Osteoblast (primary cell): Measurements from ENCODE around the gene RSRC1. TPM values are rescaled to one million over a fixed set of nuclear protein-coding genes. Genes with fewer than 3 reads are reported as not detected.

Experiments used
- DNase-seq: peaks from one replicate; pipeline ENCODE4 v3.0.0; 2011; ENCODE audit warnings: low spot score, mixed read lengths; ENCODE audit not compliant: insufficient read length; ENCODE audit errors: missing footprints
- H2AFZ ChIP-seq: 2 replicates; pipeline ENCODE4 v1.6.0; 2011; ENCODE audit warnings: mild to moderate bottlenecking, low read length
- H3K27ac ChIP-seq: 2 replicates; pipeline ENCODE4 v1.5.1; 2011; ENCODE audit warnings: mild to moderate bottlenecking, low read depth, low read length, moderate library complexity
- H3K27me3 ChIP-seq: 2 replicates; pipeline ENCODE4 v1.6.0; 2012; ENCODE audit warnings: mild to moderate bottlenecking, control low read depth, inconsistent platforms, low read length, moderate library complexity; ENCODE audit not compliant: insufficient read depth
- H3K36me3 ChIP-seq: 2 replicates; pipeline ENCODE4 v1.5.1; 2011; ENCODE audit warnings: mild to moderate bottlenecking, low read length, control low read depth, moderate library complexity; ENCODE audit not compliant: insufficient read depth
- H3K4me1 ChIP-seq: 2 replicates; pipeline ENCODE4 v1.5.1; 2011; ENCODE audit warnings: mild to moderate bottlenecking, low read length, control low read depth, moderate library complexity; ENCODE audit not compliant: insufficient read depth
- H3K4me2 ChIP-seq: 2 replicates; pipeline ENCODE4 v1.6.0; 2011; ENCODE audit warnings: mild to moderate bottlenecking, low read length; ENCODE audit not compliant: insufficient read depth
- H3K4me3 ChIP-seq: fragments of 200-600 bp; sonication (generic); 3 replicates; pipeline ENCODE4 v1.5.1; 2012; ENCODE audit warnings: mild to moderate bottlenecking, low read length, inconsistent platforms; ENCODE audit not compliant: insufficient read depth
- H3K79me2 ChIP-seq: 2 replicates; pipeline ENCODE4 v1.6.0; 2012; ENCODE audit warnings: mild to moderate bottlenecking, low read length, control low read depth, inconsistent platforms; ENCODE audit not compliant: insufficient read depth
- H3K9me3 ChIP-seq: 2 replicates; pipeline ENCODE4 v1.5.1; 2011; ENCODE audit warnings: low read depth, low read length, control low read depth
- H4K20me1 ChIP-seq: 2 replicates; pipeline ENCODE4 v1.6.0; 2012; ENCODE audit warnings: mild to moderate bottlenecking, low read length, control low read depth; ENCODE audit not compliant: insufficient read depth
- total RNA-seq: library from RNA; depleted of rRNA; stranded (reverse); fragments of >200 nt; gene quantifications from 2 replicates; pipeline ENCODE4 v1.2.3, GENCODE V29; 2012
- TF ChIP-seq, protein P1 (sequence below): IDR thresholded peaks from 2 replicates; pipeline ENCODE4 v1.5.1; 2011; ENCODE audit warnings: mild to moderate bottlenecking, low read depth, low read length, moderate library complexity; ENCODE audit errors: extremely low read depth

Gene RSRC1
- total RNA-seq, 1 donor: 69.8 TPM

DNA sequence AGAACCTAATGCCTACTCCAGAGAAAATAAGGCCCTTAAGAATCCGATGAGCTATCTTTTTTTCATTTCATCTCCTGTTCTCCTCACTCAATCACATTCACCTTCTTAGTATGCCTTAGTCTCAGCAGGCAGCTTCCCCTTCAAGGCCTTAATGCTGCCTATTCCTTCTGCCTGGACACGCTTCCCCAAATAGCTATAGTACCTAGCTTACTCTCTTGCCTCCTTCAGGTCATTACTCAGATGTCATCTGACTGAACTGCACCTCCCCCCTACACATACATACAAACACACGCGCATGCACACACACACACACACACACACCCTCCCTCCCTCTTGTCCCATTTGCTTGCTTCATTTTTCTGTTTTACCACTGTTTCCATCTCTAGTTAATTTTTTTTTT lies 269.6 kb downstream of the RSRC1 start:
- H3K4me2 ChIP-seq: no peak overlapping the region
- H3K36me3 ChIP-seq: no peaks in the 10 kb centered on the region
- no peaks in the 10 kb centered on the region for H4K20me1 ChIP-seq
- H3K27me3 ChIP-seq: no peaks in the 10 kb centered on the region
- H2AFZ ChIP-seq: no peak overlapping the region
- H3K9me3 ChIP-seq: no peaks in the 10 kb centered on the region
- TF ChIP-seq, protein P1, sequence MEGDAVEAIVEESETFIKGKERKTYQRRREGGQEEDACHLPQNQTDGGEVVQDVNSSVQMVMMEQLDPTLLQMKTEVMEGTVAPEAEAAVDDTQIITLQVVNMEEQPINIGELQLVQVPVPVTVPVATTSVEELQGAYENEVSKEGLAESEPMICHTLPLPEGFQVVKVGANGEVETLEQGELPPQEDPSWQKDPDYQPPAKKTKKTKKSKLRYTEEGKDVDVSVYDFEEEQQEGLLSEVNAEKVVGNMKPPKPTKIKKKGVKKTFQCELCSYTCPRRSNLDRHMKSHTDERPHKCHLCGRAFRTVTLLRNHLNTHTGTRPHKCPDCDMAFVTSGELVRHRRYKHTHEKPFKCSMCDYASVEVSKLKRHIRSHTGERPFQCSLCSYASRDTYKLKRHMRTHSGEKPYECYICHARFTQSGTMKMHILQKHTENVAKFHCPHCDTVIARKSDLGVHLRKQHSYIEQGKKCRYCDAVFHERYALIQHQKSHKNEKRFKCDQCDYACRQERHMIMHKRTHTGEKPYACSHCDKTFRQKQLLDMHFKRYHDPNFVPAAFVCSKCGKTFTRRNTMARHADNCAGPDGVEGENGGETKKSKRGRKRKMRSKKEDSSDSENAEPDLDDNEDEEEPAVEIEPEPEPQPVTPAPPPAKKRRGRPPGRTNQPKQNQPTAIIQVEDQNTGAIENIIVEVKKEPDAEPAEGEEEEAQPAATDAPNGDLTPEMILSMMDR: no peak
- no peak for DNase-seq
- no peaks in the 10 kb centered on the region for H3K4me1 ChIP-seq
- H3K79me2 ChIP-seq: no peaks in the 10 kb centered on the region
- H3K4me3 ChIP-seq: no peak overlapping the region
- H3K27ac ChIP-seq: no peak overlapping the region

DNA sequence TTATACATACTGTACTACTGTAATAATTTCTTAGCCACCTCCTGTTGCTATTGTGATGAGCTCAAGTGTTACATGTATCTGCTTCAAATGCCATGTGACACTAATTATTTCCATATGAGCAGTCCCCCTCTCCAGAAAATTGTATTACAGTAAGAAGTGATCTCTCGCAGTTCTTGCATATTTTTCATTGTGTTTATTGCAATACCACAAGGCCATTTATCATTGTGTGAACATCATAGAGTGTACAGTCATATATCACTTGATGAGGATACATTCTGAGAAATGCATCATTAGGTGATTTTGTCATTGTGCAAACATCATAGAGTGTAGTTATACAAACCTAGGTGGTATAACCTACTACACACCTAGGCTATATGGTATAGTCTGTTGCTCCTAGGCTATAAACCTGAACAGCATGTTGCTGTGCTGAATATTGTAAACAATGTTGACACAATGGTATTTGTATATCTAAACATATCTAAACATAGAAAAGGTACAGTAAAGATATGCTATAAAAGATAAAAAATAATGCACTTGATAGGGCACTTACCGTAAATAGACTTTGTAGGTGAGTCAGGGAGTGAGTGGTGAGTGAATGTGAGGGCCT lies 271.5 kb downstream of the RSRC1 start:
- Histone ChIP-seq H3K36me3 (no peaks in the 10 kb centered on the region), H3K9me3 (no peaks in the 10 kb centered on the region), H3K27me3 (no peaks in the 10 kb centered on the region), H3K4me2 (no peak overlapping the region), H3K4me1 (no peaks in the 10 kb centered on the region), H3K4me3 (no peak overlapping the region), H3K79me2 (no peaks in the 10 kb centered on the region), H2AFZ (no peak overlapping the region), H4K20me1 (no peaks in the 10 kb centered on the region), H3K27ac (no peak overlapping the region)
- no peak for DNase-seq
- TF ChIP-seq, protein P1: no peak

DNA sequence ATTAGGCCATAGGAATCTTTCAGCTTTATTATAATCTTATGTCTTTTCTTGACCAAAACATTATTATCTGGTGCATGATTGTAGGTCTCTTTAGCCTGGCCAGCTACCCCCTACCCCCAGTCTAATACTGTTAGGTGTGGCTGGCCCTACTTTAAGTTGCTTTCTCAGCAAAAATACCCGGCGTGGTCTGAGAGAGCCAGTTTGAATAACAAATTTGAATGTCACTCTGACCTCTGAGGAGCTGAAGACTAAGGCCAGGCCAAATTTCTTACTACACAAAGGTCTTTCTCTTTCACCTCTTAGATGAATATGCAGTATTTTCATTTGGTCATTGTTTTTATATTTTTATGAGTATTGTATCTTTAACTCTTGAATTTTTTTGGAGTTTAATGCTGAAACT lies 272.6 kb downstream of the RSRC1 start:
- Histone ChIP-seq H3K4me1 (no peaks in the 10 kb centered on the region), H3K79me2 (no peaks in the 10 kb centered on the region), H3K36me3 (no peaks in the 10 kb centered on the region), H3K27ac (no peak overlapping the region), H3K27me3 (no peaks in the 10 kb centered on the region), H3K4me3 (no peak overlapping the region), H3K9me3 (no peaks in the 10 kb centered on the region), H3K4me2 (no peak overlapping the region), H2AFZ (no peak overlapping the region), H4K20me1 (no peaks in the 10 kb centered on the region)
- TF ChIP-seq, protein P1: no peak
- DNase-seq: no peak

DNA sequence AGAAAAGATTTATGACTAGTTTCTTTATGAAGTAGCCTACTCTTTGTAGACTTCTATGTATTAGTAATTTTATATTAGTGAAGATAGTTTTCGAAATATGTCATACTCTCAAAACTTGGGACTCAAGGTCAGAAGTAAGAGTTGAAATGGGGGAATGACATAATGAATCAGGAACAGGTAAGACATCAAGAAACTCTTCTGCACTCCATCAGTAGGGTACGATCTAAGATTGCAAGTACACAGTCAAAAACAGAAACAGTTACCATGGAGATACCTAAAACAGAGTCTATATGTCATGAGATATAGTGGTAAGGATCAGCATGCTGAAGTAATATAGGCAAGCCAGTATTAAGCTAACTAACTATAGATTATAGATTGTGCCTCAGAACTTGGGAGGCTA lies 274.1 kb downstream of the RSRC1 start:
- Histone ChIP-seq H3K27ac (no peak overlapping the region), H3K36me3 (no peaks in the 10 kb centered on the region), H3K9me3 (no peaks in the 10 kb centered on the region), H3K4me1 (no peaks in the 10 kb centered on the region), H4K20me1 (no peaks in the 10 kb centered on the region), H2AFZ (no peak overlapping the region), H3K79me2 (no peaks in the 10 kb centered on the region), H3K4me3 (no peak overlapping the region), H3K27me3 (no peaks in the 10 kb centered on the region), H3K4me2 (no peak overlapping the region)
- TF ChIP-seq, protein P1: no peak
- no peak for DNase-seq
